Loucy (cell line): ENCODE results near the gene CACFD1.

Source experiments
- H2AFZ ChIP-seq: fragments of 200-600 bp; sonication (generic); 2 replicates; pipeline ENCODE4 v1.6.0; 2016; ENCODE audit warnings: antibody characterized with exemption, mild to moderate bottlenecking, low read length, moderate library complexity
- H3F3A ChIP-seq: fragments of 200-600 bp; 2 replicates; pipeline ENCODE4 v1.6.0; 2016; ENCODE audit warnings: antibody characterized with exemption, low read depth, mild to moderate bottlenecking
- H3K27me3 ChIP-seq: fragments of 200-600 bp; sonication (generic); 2 replicates; pipeline ENCODE4 v1.6.1; 2014; ENCODE audit warnings: low read length, mild to moderate bottlenecking; ENCODE audit not compliant: insufficient read depth, poor library complexity, severe bottlenecking
- H3K36me3 ChIP-seq: fragments of 200-600 bp; sonication (generic); 2 replicates; pipeline ENCODE4 v1.6.1; 2016; ENCODE audit warnings: low read length; ENCODE audit not compliant: insufficient read depth
- H3K4me1 ChIP-seq: fragments of 200-600 bp; sonication (generic); 2 replicates; pipeline ENCODE4 v1.5.1; 2014; ENCODE audit warnings: low read length, mild to moderate bottlenecking; ENCODE audit not compliant: insufficient read depth, poor library complexity, severe bottlenecking
- H3K4me2 ChIP-seq: fragments of 200-600 bp; sonication (generic); 2 replicates; pipeline ENCODE4 v1.6.0; 2014; ENCODE audit warnings: antibody characterized with exemption, low read length, low read depth, mild to moderate bottlenecking; ENCODE audit not compliant: poor library complexity, severe bottlenecking
- H3K4me3 ChIP-seq: fragments of 200-600 bp; sonication (generic); 2 replicates; pipeline ENCODE4 v1.5.1; 2014; ENCODE audit warnings: low read length, mild to moderate bottlenecking, mixed read lengths; ENCODE audit not compliant: poor library complexity, severe bottlenecking
- H3K79me2 ChIP-seq: fragments of 200-600 bp; sonication (generic); 2 replicates; pipeline ENCODE4 v1.6.1; 2014; ENCODE audit warnings: low read length; ENCODE audit not compliant: insufficient read depth
- H3K9ac ChIP-seq: fragments of 200-600 bp; sonication (generic); 2 replicates; pipeline ENCODE4 v1.6.0; 2014; ENCODE audit warnings: mild to moderate bottlenecking, low read depth, low read length, moderate library complexity; ENCODE audit not compliant: poor library complexity, severe bottlenecking
- H3K9me2 ChIP-seq: fragments of 200-600 bp; sonication (generic); replicated peaks from 2 replicates; pipeline ENCODE4 v1.6.1; 2016; ENCODE audit warnings: low read depth, low read length, mixed read lengths
- H3K9me3 ChIP-seq: fragments of 200-600 bp; sonication (generic); 2 replicates; pipeline ENCODE4 v1.6.1; 2014; ENCODE audit warnings: mild to moderate bottlenecking, antibody characterized with exemption, low read length, low read depth; ENCODE audit not compliant: insufficient read depth
- H4K20me1 ChIP-seq: fragments of 200-600 bp; sonication (generic); 2 replicates; pipeline ENCODE4 v1.6.0; 2014; ENCODE audit warnings: antibody characterized with exemption, low read length, mild to moderate bottlenecking; ENCODE audit not compliant: insufficient read depth, poor library complexity, severe bottlenecking
- EZH2phosphoT487 ChIP-seq: fragments of 200-600 bp; IDR thresholded peaks from 2 replicates; pipeline ENCODE4 v1.6.1; 2018; ENCODE audit warnings: antibody characterized with exemption, mild to moderate bottlenecking, moderate library complexity, borderline replicate concordance
- TF ChIP-seq, protein P1 (sequence below): fragments of 200-600 bp; sonication (generic); conservative IDR thresholded peaks from 2 replicates; pipeline ENCODE4 v1.5.1; 2014; ENCODE audit warnings: mild to moderate bottlenecking, antibody characterized with exemption, low read length

CACFD1 gene

DNA sequence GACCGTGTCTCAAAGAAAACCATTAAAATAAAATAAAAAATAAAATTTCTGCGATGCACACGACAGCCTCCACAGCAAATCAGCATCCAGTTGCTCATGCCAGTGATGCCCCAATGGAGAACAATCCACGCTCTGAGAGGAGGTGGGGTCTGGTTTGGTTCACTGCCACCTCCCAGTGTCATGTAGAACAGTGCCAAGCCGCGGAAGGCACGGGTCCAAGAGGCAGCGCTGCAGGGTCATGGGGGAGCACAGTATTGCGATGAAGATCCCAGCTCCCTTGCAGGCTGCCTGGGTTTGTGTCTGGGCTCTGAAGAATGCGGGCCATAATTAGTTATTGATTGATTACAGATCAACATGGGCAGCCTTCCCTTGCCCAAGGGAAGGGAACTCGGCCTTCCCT lies 6.1 kb upstream of the CACFD1 start:
- H3K79me2 ChIP-seq = no peaks in the 10 kb centered on the region

DNA sequence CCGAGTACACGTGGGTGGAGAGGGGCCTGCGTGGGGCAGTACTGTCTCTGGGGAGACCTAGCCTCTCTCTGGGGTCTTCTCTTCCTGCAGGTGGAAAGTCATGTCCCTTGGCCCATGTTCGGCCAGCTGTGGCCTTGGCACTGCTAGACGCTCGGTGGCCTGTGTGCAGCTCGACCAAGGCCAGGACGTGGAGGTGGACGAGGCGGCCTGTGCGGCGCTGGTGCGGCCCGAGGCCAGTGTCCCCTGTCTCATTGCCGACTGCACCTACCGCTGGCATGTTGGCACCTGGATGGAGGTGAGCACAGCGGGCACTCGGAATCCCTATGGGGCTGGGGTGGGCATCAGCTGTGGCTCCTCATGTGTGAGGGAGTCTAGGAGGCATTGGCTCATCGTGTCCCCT lies 5.5 kb upstream of the CACFD1 start:
- no peak overlapping the region for H3K4me2 ChIP-seq
- no peaks in the 10 kb centered on the region for H3K9me3 ChIP-seq

More for the DNA sequence above, 6.1 kb upstream of the CACFD1 start:
- Histone ChIP-seq H3K9me3 (no peaks in the 10 kb centered on the region), H3K4me1 (no peaks in the 10 kb centered on the region), H3K4me2 (no peak overlapping the region), H3K4me3 (no peak overlapping the region), H2AFZ (no peak overlapping the region), H3F3A (no peaks in the 10 kb centered on the region), H3K9ac (no peak overlapping the region), H3K36me3 (no peaks in the 10 kb centered on the region), H3K9me2 (no peaks in the 10 kb centered on the region), H4K20me1 (no peaks in the 10 kb centered on the region), H3K27me3 (no peaks in the 10 kb centered on the region)
- TF ChIP-seq EZH2phosphoT487 = no peak
- TF ChIP-seq, protein P1, sequence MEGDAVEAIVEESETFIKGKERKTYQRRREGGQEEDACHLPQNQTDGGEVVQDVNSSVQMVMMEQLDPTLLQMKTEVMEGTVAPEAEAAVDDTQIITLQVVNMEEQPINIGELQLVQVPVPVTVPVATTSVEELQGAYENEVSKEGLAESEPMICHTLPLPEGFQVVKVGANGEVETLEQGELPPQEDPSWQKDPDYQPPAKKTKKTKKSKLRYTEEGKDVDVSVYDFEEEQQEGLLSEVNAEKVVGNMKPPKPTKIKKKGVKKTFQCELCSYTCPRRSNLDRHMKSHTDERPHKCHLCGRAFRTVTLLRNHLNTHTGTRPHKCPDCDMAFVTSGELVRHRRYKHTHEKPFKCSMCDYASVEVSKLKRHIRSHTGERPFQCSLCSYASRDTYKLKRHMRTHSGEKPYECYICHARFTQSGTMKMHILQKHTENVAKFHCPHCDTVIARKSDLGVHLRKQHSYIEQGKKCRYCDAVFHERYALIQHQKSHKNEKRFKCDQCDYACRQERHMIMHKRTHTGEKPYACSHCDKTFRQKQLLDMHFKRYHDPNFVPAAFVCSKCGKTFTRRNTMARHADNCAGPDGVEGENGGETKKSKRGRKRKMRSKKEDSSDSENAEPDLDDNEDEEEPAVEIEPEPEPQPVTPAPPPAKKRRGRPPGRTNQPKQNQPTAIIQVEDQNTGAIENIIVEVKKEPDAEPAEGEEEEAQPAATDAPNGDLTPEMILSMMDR = no peak

DNA sequence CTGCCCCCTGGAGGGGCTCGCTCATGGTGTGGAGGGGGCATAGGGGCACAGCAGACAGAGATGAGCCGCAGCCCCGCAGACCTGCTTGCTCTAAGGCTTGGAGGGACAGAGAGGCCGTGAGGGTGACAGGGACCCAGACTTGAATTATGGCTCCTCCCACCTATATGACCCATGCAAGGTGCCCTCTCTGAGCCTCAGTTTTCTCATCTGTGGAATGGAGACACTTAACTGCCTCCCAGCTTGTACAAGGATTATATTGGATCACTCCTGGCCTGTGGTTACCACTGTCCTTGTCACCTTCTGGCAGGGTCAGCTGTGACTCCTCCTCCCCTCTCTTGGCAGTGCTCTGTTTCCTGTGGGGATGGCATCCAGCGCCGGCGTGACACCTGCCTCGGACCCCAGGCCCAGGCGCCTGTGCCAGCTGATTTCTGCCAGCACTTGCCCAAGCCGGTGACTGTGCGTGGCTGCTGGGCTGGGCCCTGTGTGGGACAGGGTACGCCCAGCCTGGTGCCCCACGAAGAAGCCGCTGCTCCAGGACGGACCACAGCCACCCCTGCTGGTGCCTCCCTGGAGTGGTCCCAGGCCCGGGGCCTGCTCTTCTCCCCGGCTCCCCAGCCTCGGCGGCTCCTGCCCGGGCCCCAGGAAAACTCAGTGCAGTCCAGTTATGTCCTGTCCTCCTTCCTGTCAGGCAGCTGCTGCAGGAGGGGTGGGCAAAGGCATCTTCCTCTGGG lies 4.7 kb upstream of the CACFD1 start:
- Histone ChIP-seq H3F3A (no peaks in the 10 kb centered on the region), H2AFZ (no peak overlapping the region), H3K9ac (no peak overlapping the region), H3K4me3 (no peak overlapping the region), H3K27me3 (no peaks in the 10 kb centered on the region), H3K9me2 (no peaks in the 10 kb centered on the region), H3K36me3 (no peaks in the 10 kb centered on the region), H4K20me1 (no peaks in the 10 kb centered on the region), H3K79me2 (no peaks in the 10 kb centered on the region), H3K4me1 (peaks cover 8% of the 10 kb centered on the region), H3K9me3 (no peaks in the 10 kb centered on the region), H3K4me2 (no peak overlapping the region)
- TF ChIP-seq, protein P1 = no peak
- TF ChIP-seq EZH2phosphoT487 = no peak

More for the DNA sequence above, 5.5 kb upstream of the CACFD1 start:
- Histone ChIP-seq H2AFZ (no peak overlapping the region), H3K9me2 (no peaks in the 10 kb centered on the region), H4K20me1 (no peaks in the 10 kb centered on the region), H3K9ac (no peak overlapping the region), H3K27me3 (no peaks in the 10 kb centered on the region), H3K36me3 (no peaks in the 10 kb centered on the region), H3K79me2 (no peaks in the 10 kb centered on the region), H3K4me1 (peaks cover 7% of the 10 kb centered on the region), H3F3A (no peaks in the 10 kb centered on the region), H3K4me3 (no peak overlapping the region)
- TF ChIP-seq, protein P1 = no peak
- TF ChIP-seq EZH2phosphoT487 = no peak
